ENCODE measurements around the gene NEDD1.

Gene NEDD1

GRCh38 chr12:96988919-96989318 lies 81.9 kb downstream of the NEDD1 start:
- Histone ChIP-seq H2AFZ (ENCODE audit: insufficient read depth, low read length, poor library complexity) (no peak overlapping the region), H2AK5ac (ENCODE audit: low read length) (no peak overlapping the region), H3K9me3 (ENCODE audit: insufficient read depth, low read depth, low read length) (no peaks in the 10 kb centered on the region), H4K12ac (ENCODE audit: low read depth, low read length) (no peak overlapping the region), H3K14ac (ENCODE audit: low read length) (no peak overlapping the region), H3K4me3 (ENCODE audit: low read depth, low read length) (no peak overlapping the region), H3K4me1 (ENCODE audit: control insufficient read depth in 1 of 2, insufficient read depth in 2 of 2, low read length in 2 of 2) (peaks cover 5 to 6% of the 10 kb centered on the region in 2 experiments), H3K4ac (ENCODE audit: low read depth, low read length) (no peak overlapping the region), H3K27me3 (ENCODE audit: insufficient read depth, low read length) (peaks cover 2% of the 10 kb centered on the region), H3K79me1 (ENCODE audit: low read length) (no peaks in the 10 kb centered on the region), H3K23ac (ENCODE audit: low read length) (no peak overlapping the region), H3K27ac (ENCODE audit: low read depth, low read length) (no peak overlapping the region), H2BK12ac (ENCODE audit: low read length) (no peak overlapping the region), H3K9ac (ENCODE audit: low read length) (no peak overlapping the region), H2BK120ac (ENCODE audit: insufficient read depth, low read length, poor library complexity) (no peak overlapping the region), H2BK5ac (ENCODE audit: low read depth, low read length, poor library complexity) (no peak overlapping the region), H3K79me2 (ENCODE audit: control insufficient read depth, insufficient read depth, low read length, poor library complexity) (peaks cover 2% of the 10 kb centered on the region), H3K36me3 (ENCODE audit: control insufficient read depth in 1 of 2, insufficient read depth in 2 of 2, low read length in 2 of 2) (no peaks in the 10 kb centered on the region), H4K8ac (ENCODE audit: low read depth, low read length) (no peak overlapping the region), H3K18ac (ENCODE audit: low read length) (no peak overlapping the region), H4K91ac (ENCODE audit: low read depth, low read length) (no peak overlapping the region), H3K4me2 (ENCODE audit: low read length) (no peak overlapping the region)
- no CpG with 5 or more reads among the region's 3 CpGs for WGBS (ENCODE audit: extremely low coverage, insufficient coverage, insufficient read length)
- no peak for DNase-seq

GRCh38 chr12:96989916-96990315 lies 82.9 kb downstream of the NEDD1 start:
- WGBS (ENCODE audit: extremely low coverage, insufficient coverage, insufficient read length), result no CpG with 5 or more reads among the region's 5 CpGs
- Histone ChIP-seq H3K4me1 (ENCODE audit: control insufficient read depth in 1 of 2, insufficient read depth in 2 of 2, low read length in 2 of 2) (peaks cover 6 to 9% of the 10 kb centered on the region in 2 experiments), H2AK5ac (ENCODE audit: low read length) (no peak overlapping the region), H3K27ac (ENCODE audit: low read depth, low read length) (no peak overlapping the region), H4K8ac (ENCODE audit: low read depth, low read length) (no peak overlapping the region), H3K9me3 (ENCODE audit: insufficient read depth, low read depth, low read length) (no peaks in the 10 kb centered on the region), H4K91ac (ENCODE audit: low read depth, low read length) (no peak overlapping the region), H3K14ac (ENCODE audit: low read length) (no peak overlapping the region), H3K36me3 (ENCODE audit: control insufficient read depth in 1 of 2, insufficient read depth in 2 of 2, low read length in 2 of 2) (no peaks in the 10 kb centered on the region), H3K4ac (ENCODE audit: low read depth, low read length) (no peak overlapping the region), H3K4me2 (ENCODE audit: low read length) (no peak overlapping the region), H3K18ac (ENCODE audit: low read length) (no peak overlapping the region), H3K23ac (ENCODE audit: low read length) (no peak overlapping the region), H3K79me1 (ENCODE audit: low read length) (no peaks in the 10 kb centered on the region), H4K12ac (ENCODE audit: low read depth, low read length) (no peak overlapping the region), H2BK12ac (ENCODE audit: low read length) (no peak overlapping the region), H3K27me3 (ENCODE audit: insufficient read depth, low read length) (peaks cover 2% of the 10 kb centered on the region), H3K9ac (ENCODE audit: low read length) (no peak overlapping the region), H3K79me2 (ENCODE audit: control insufficient read depth, insufficient read depth, low read length, poor library complexity) (peaks cover 2% of the 10 kb centered on the region), H3K4me3 (ENCODE audit: low read depth, low read length) (no peak overlapping the region), H2BK5ac (ENCODE audit: low read depth, low read length, poor library complexity) (no peak overlapping the region), H2AFZ (ENCODE audit: insufficient read depth, low read length, poor library complexity) (no peak overlapping the region), H2BK120ac (ENCODE audit: insufficient read depth, low read length, poor library complexity) (no peak overlapping the region)
- peak in 1 of 2 donors; percentile 43 for DNase-seq

- Histone ChIP-seq H2BK120ac (ENCODE audit: insufficient read depth, low read length, poor library complexity) (no peak overlapping the region), H3K27me3 (ENCODE audit: insufficient read depth, low read length) (no peaks in the 10 kb centered on the region), H2BK12ac (ENCODE audit: low read length) (no peak overlapping the region), H3K36me3 (ENCODE audit: control insufficient read depth in 1 of 2, insufficient read depth in 2 of 2, low read length in 2 of 2) (no peaks in the 10 kb centered on the region), H3K4me2 (ENCODE audit: low read length) (no peak overlapping the region), H4K8ac (ENCODE audit: low read depth, low read length) (no peak overlapping the region), H3K27ac (ENCODE audit: low read depth, low read length) (no peak overlapping the region), H3K4me3 (ENCODE audit: low read depth, low read length) (no peak overlapping the region), H3K14ac (ENCODE audit: low read length) (no peak overlapping the region), H4K12ac (ENCODE audit: low read depth, low read length) (no peak overlapping the region), H3K9ac (ENCODE audit: low read length) (no peak overlapping the region), H2AK5ac (ENCODE audit: low read length) (no peak overlapping the region), H3K18ac (ENCODE audit: low read length) (no peak overlapping the region), H3K79me2 (ENCODE audit: control insufficient read depth, insufficient read depth, low read length, poor library complexity) (no peaks in the 10 kb centered on the region), H3K4ac (ENCODE audit: low read depth, low read length) (no peak overlapping the region), H2AFZ (ENCODE audit: insufficient read depth, low read length, poor library complexity) (no peak overlapping the region), H3K23ac (ENCODE audit: low read length) (no peak overlapping the region), H3K4me1 (ENCODE audit: control insufficient read depth in 1 of 2, insufficient read depth in 2 of 2, low read length in 2 of 2) (peaks cover 2 to 4% of the 10 kb centered on the region in 2 experiments), H4K91ac (ENCODE audit: low read depth, low read length) (no peak overlapping the region), H2BK5ac (ENCODE audit: low read depth, low read length, poor library complexity) (no peak overlapping the region), H3K9me3 (ENCODE audit: insufficient read depth, low read depth, low read length) (no peaks in the 10 kb centered on the region), H3K79me1 (ENCODE audit: low read length) (no peaks in the 10 kb centered on the region)
- DNase-seq, result no peak
- WGBS (ENCODE audit: extremely low coverage, insufficient coverage, insufficient read length), result no CpG with 5 or more reads among the region's 5 CpGs
Measured at GRCh38 chr12:96994900-96995299, 87.8 kb downstream of the NEDD1 start.

GRCh38 chr12:96995861-96996260 lies 88.8 kb downstream of the NEDD1 start:
- no peak overlapping the region for H3K4me2 ChIP-seq (ENCODE audit: low read length)
- no peak overlapping the region for H3K23ac ChIP-seq (ENCODE audit: low read length)
- no peak overlapping the region for H3K4ac ChIP-seq (ENCODE audit: low read depth, low read length)
- no peak overlapping the region for H2BK12ac ChIP-seq (ENCODE audit: low read length)
- no peak overlapping the region for H4K8ac ChIP-seq (ENCODE audit: low read depth, low read length)
- WGBS (ENCODE audit: extremely low coverage, insufficient coverage, insufficient read length), result no CpG with 5 or more reads among the region's 6 CpGs
- H3K9me3 ChIP-seq (ENCODE audit: insufficient read depth, low read depth, low read length), result no peaks in the 10 kb centered on the region
- no peak overlapping the region for H3K4me3 ChIP-seq (ENCODE audit: low read depth, low read length)
- H2BK120ac ChIP-seq (ENCODE audit: insufficient read depth, low read length, poor library complexity), result no peak overlapping the region
- no peaks in the 10 kb centered on the region for H3K79me2 ChIP-seq (ENCODE audit: control insufficient read depth, insufficient read depth, low read length, poor library complexity)
- no peak overlapping the region for H2AFZ ChIP-seq (ENCODE audit: insufficient read depth, low read length, poor library complexity)
- H2AK5ac ChIP-seq (ENCODE audit: low read length), result no peak overlapping the region
- H3K14ac ChIP-seq (ENCODE audit: low read length), result no peak overlapping the region
- no peak overlapping the region for H3K9ac ChIP-seq (ENCODE audit: low read length)
- no peaks in the 10 kb centered on the region for H3K36me3 ChIP-seq (ENCODE audit: control insufficient read depth in 1 of 2, insufficient read depth in 2 of 2, low read length in 2 of 2)
- peaks cover 2 to 4% of the 10 kb centered on the region in 2 experiments for H3K4me1 ChIP-seq (ENCODE audit: control insufficient read depth in 1 of 2, insufficient read depth in 2 of 2, low read length in 2 of 2)
- no peak for DNase-seq
- no peak overlapping the region for H3K27ac ChIP-seq (ENCODE audit: low read depth, low read length)
- no peak overlapping the region for H3K18ac ChIP-seq (ENCODE audit: low read length)
- H2BK5ac ChIP-seq (ENCODE audit: low read depth, low read length, poor library complexity), result no peak overlapping the region
- H3K79me1 ChIP-seq (ENCODE audit: low read length), result no peaks in the 10 kb centered on the region
- no peak overlapping the region for H4K12ac ChIP-seq (ENCODE audit: low read depth, low read length)
- no peak overlapping the region for H4K91ac ChIP-seq (ENCODE audit: low read depth, low read length)
- no peaks in the 10 kb centered on the region for H3K27me3 ChIP-seq (ENCODE audit: insufficient read depth, low read length)

Measured in trophoblast cell (in vitro differentiated cells and primary cell).